NT2/D1 (cell line): ENCODE data around the gene PHKA1.

Source experiments
- SUZ12 ChIP-seq: IDR thresholded peaks from 2 replicates; pipeline ENCODE4 v1.6.1; 2011; ENCODE audit not compliant: insufficient read length, insufficient read depth; ENCODE audit errors: extremely low read depth
- YY1 ChIP-seq: IDR thresholded peaks from 2 replicates; pipeline ENCODE4 v1.6.1; 2011; ENCODE audit not compliant: insufficient read length, insufficient read depth
- ZNF274 ChIP-seq: IDR thresholded peaks from 2 replicates; pipeline ENCODE4 v1.6.1; 2011; ENCODE audit warnings: mild to moderate bottlenecking, low read depth, low read length

DNA sequence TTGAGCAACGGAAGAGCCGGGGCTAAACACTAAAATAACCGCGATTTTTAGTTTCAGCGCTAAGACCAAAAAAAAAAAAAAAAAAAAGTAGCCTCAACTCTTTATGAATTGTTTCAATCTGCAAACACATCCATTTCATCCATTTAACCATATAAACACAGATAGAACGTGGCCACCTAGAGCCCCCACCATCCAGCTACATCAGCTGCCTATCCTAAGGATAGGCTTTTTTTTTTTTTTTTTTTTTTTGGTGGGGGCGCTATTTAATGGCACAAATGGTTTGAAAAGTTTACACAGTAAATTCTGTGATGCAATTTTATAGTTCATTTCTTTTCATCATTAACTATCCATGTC is 141.0 kb downstream of the PHKA1 start:
- TF ChIP-seq ZNF274 (no peak), YY1 (no peak), SUZ12 (no peak)
